Heart left ventricle (tissue), 16 donors: Measurements from ENCODE around the gene WDR7. TPM values are rescaled to one million over a fixed set of nuclear protein-coding genes. Genes with fewer than 3 reads are reported as not detected.

ENCODE experiments used
- ATAC-seq, 4 donors: fragments of 200-7000 bp; cut with Tn5 transposase; one replicate each; pipeline ENCODE4 v1.9.1; 2020 to 2022; ENCODE audit warnings: moderate library complexity in 4 of 4, mild to moderate bottlenecking in 3 of 4, moderate number of reproducible peaks in 1 of 4
- DNase-seq, 5 donors: peaks; one replicate each; pipeline ENCODE4 v3.0.0-alpha.2; 2020
- H3K27ac ChIP-seq, 12 donors: fragments of 200-600 bp; sonication (generic) in 4 of 12; one replicate each; pipeline versions ENCODE4 v1.5.0 to v1.8.0; 2016 to 2022; ENCODE audit warnings: mild to moderate bottlenecking in 2 of 12
- H3K27me3 ChIP-seq, 9 donors: fragments of 200-600 bp; sonication (generic) in 2 of 9; one replicate each; pipeline versions ENCODE4 v1.5.1 to v1.8.0; 2016 to 2022; ENCODE audit warnings: mild to moderate bottlenecking in 3 of 9
- H3K36me3 ChIP-seq, 9 donors: fragments of 200-600 bp; sonication (generic) in 2 of 9; one replicate each; pipeline versions ENCODE4 v1.5.0 to v1.8.0; 2018 to 2022; ENCODE audit warnings: mild to moderate bottlenecking in 2 of 9
- H3K4me1 ChIP-seq, 12 donors: fragments of 200-600 bp; sonication (generic) in 4 of 12; one replicate each; pipeline versions ENCODE4 v1.5.0 to v1.8.0; 2016 to 2022; ENCODE audit warnings: mild to moderate bottlenecking in 3 of 12
- H3K4me3 ChIP-seq, 12 donors: fragments of 200-600 bp; sonication (generic) in 4 of 12; one replicate each; pipeline versions ENCODE4 v1.5.0 to v1.8.0; 2017 to 2022; ENCODE audit warnings: mild to moderate bottlenecking in 9 of 12, moderate library complexity in 4 of 12
- H3K9me3 ChIP-seq, 12 donors: fragments of 200-600 bp; sonication (generic) in 4 of 12; one replicate each; pipeline versions ENCODE4 v1.5.0 to v1.8.0; 2016 to 2022; ENCODE audit warnings: mild to moderate bottlenecking in 1 of 12
- CTCF ChIP-seq, 12 donors: fragments of 200-600 bp; sonication (generic) in 4 of 12; IDR thresholded peaks; one replicate each; pipeline versions ENCODE4 v1.5.0 to v1.8.0; 2018 to 2022; ENCODE audit warnings: antibody characterized with exemption in 12 of 12, mild to moderate bottlenecking in 5 of 12
- POLR2A ChIP-seq, 2 donors: fragments of 450-650 bp; IDR thresholded peaks; one replicate each; pipeline ENCODE4 v1.6.1; 2017; ENCODE audit warnings: antibody characterized with exemption in 2 of 2, mild to moderate bottlenecking in 2 of 2, moderate library complexity in 2 of 2
- WGBS, 4 donors: extraction: QIAGEN DNeasy Blood & Tissue Kit in 2 of 4; methylation state at CpG; one replicate each; pipeline versions ENCODE4 v1.1.5 to v1.1.7; 2013 to 2018; 5-methylcytosine and 5-hydroxymethylcytosine counted together
- intact Hi-C, 10 donors: fragments of 100-400 bp; cut with DNase I; formaldehyde crosslinking; loops; one replicate each; pipeline versions ENCODE4 v1.11.1 to v1.14.2; 2022
- polyA plus RNA-seq, 2 donors: library from polyadenylated mRNA; stranded (reverse); fragments of 200-250 nt; gene quantifications; one replicate each; pipeline ENCODE4 v1.2.3, GENCODE V29; 2013
- total RNA-seq, 9 donors: library from RNA; depleted of rRNA in 2 of 9; stranded (reverse); fragments of >200 nt in 2 of 9; fragmentation: NEBNext Ultra II Directional in 3 of 9; extraction: Animal tissue kit (Norgen Biotek cat#: 25700) in 3 of 9; gene quantifications; one replicate each; pipeline versions ENCODE4 v1.1.0 to v1.2.4, GENCODE V29; 2016 to 2023
- donor health status: ischemic (EF 13 %, LVEDD 7.1; RV severe dilation, severe dysfunction).
- donor health status: healthy with polysubstance abuse.
- donor health status: DM: no; HTN: yes; CAD: no.
- donor health status: DM: no; HTN: no; CAD: no.
- donor health status: ischemic (EF 25% LVEDD 6.9; RV normal size, moderate dysfunction).
- donor health status: ischemic (EF 25% LVEDD 5.7; RV mildly dilated, moderate dysfunction).
- donor health status: healthy.
- donor health status: DM: yes; HTN: yes; CAD: no.
- donor health status: ischemic (EF 35%, LVEDD 5.7; RV mildly dilated, moderate dysfunction).
- donor health status: nonischemic (EF 11% LVEDD 7.7; RV severe dilation, severe dysfunction).
- donor health status: DM: yes; HTN: yes; CAD: no.
- donor health status: PGD.
- donor health status: ischemic (EF 29% LVEDD 5.4; RV normal size, mild dysfunction).
- donor health status: nonischemic (EF 23%, LVEDD 6.1; RV moderate dilation, normal function).

WDR7 gene
- total and polyA plus RNA-seq, 11 donors, result 4.3 to 33.6 (median 26.6) TPM

- Histone ChIP-seq H3K4me1 (no peaks in the 10 kb centered on the region), H3K9me3 (no peaks in the 10 kb centered on the region), H3K27me3 (no peaks in the 10 kb centered on the region), H3K4me3 (no peak overlapping the region), H3K36me3 (peaks cover 0 to 10% (median 4%) of the 10 kb centered on the region in 9 donors), H3K27ac (no peak overlapping the region)
- DNase-seq (no peak), ATAC-seq (no peak)
- TF ChIP-seq POLR2A (IDR thresholded peaks at IDR 0.05) (no peak), CTCF (IDR thresholded peaks at IDR 0.05) (no peak)
- WGBS, 4 donors, result 94 to 99% (median 95%) methylated on average over 5 of the region's 5 CpGs
- intact Hi-C loops, result no loop called here
Measured at GRCh38 chr18:56812674-56813073, 161.5 kb downstream of the WDR7 start.

DNA sequence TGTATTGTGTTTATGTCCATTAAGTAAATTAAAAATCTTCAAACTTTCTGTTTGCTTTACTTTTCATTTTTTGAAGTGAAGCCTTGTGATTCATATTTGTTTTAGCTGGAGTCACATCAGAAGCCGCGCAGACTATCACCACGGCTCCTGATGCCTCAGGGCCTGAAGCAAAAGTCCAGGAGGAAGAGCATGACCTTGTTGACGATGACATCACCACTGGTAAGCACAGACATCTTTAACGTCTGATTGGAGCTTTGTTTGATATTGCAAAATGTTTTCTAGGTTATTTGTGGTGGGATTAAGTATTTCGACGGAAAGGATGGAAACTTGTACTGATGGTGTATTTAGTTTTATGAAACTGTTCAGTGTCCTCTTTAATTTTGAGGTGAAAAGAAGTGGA is 164.8 kb downstream of the WDR7 start:
- TF ChIP-seq POLR2A (IDR thresholded peaks at IDR 0.05), result no peak
- TF ChIP-seq CTCF (IDR thresholded peaks at IDR 0.05), result no peak
- Histone ChIP-seq H3K27me3 (no peaks in the 10 kb centered on the region), H3K4me1 (no peaks in the 10 kb centered on the region), H3K4me3 (no peak overlapping the region), H3K9me3 (no peaks in the 10 kb centered on the region), H3K36me3 (peaks cover 0 to 11% (median 4%) of the 10 kb centered on the region in 9 donors), H3K27ac (no peak overlapping the region)
- no peak for DNase-seq
- intact Hi-C loops, result no loop called here
- 86 to 88% (median 87%) methylated on average over 7 of the region's 7 CpGs for WGBS, 4 donors
- ATAC-seq, result no peak

DNA sequence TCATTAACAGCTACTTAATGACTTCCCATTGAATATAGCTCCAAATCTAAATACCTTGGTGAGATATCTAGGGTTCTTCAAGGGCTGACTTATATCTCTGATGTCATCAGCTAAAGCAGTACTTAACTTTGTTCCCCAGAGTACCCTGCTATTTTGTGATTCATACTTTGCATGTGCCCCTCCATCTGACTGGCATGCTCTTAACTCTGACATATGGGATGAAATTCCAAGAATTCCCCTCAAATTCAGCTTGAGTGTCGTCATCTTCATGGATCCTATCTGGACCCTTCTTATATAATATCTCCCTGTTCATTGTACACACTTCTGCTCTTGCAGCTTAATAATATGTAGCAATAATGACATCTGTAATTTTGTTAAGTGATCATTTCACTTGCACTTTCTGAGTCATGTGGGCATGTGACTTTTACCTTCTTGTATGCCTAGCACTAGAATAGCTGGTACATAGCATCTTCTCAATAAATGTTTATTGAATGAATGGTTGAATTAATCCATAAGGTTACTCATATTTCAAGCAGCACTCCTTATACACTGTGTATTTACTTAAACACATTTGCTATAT is 172.9 kb downstream of the WDR7 start:
- Histone ChIP-seq H3K27me3 (no peaks in the 10 kb centered on the region), H3K36me3 (peaks cover 0 to 11% (median 0%) of the 10 kb centered on the region in 9 donors), H3K4me3 (no peak overlapping the region), H3K27ac (no peak overlapping the region), H3K9me3 (no peaks in the 10 kb centered on the region), H3K4me1 (peaks cover 0 to 11% (median 0%) of the 10 kb centered on the region in 12 donors)
- TF ChIP-seq POLR2A (IDR thresholded peaks at IDR 0.05) (no peak), CTCF (IDR thresholded peaks at IDR 0.05) (no peak)
- ATAC-seq (no peak), DNase-seq (no peak)
- intact Hi-C loops, result no loop called here
- WGBS, 4 donors, result 89 to 100% (median 95%) methylated on average over 1 of the region's 1 CpG

DNA sequence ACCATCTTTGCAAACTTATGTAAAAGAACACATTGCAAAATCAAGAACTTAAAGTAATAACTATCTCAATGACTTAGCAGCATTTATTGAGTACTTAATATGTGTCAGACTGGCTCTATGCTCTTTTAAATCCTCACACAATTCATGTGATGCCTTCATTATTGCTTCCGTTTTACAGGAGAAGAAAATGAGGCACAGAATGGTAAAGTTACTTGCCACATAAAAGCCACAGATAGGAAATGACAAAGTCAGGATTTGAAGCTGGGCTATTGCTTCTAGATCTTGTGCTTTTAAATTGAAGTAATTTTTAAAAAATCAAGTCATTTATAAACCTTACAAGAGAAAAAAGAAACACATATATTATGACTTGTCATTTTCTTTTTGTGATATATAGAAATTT is 174.2 kb downstream of the WDR7 start:
- TF ChIP-seq POLR2A (IDR thresholded peaks at IDR 0.05) (no peak), CTCF (IDR thresholded peaks at IDR 0.05) (no peak)
- peaks cover 0 to 11% (median 0%) of the 10 kb centered on the region in 12 donors for H3K4me1 ChIP-seq
- intact Hi-C loops, result no loop called here
- H3K9me3 ChIP-seq, result no peaks in the 10 kb centered on the region
- peaks cover 0 to 13% (median 0%) of the 10 kb centered on the region in 9 donors for H3K36me3 ChIP-seq
- H3K4me3 ChIP-seq, result no peak overlapping the region
- H3K27ac ChIP-seq, result peak overlapping the region in 1 of 12 donors; percentile 53
- no peaks in the 10 kb centered on the region for H3K27me3 ChIP-seq
- DNase-seq (no peak), ATAC-seq (no peak)
- 84 to 90% (median 89%) methylated on average over 1 of the region's 1 CpG for WGBS, 4 donors
